Measurements from ENCODE around the gene DGKQ. TPM values are rescaled to one million over a fixed set of nuclear protein-coding genes. Genes with fewer than 3 reads are reported as not detected.

DGKQ gene
- total and polyA plus RNA-seq, 9 of the 15 experiments (the other 6 are each of a cell fraction or from before 2014, with no cell fraction given), result 0.17 to 22.0 (median 5.6) TPM

- no peak for TF ChIP-seq TBL1XR1 (IDR thresholded peaks at IDR 0.05; ENCODE audit: low read length in 2 of 2)
- TF ChIP-seq BRF2 (IDR thresholded peaks at IDR 0.05; ENCODE audit: borderline replicate concordance, insufficient read depth, insufficient read length), result no peak
- no peak for TF ChIP-seq ELK1 (CRISPR knock-in tag; IDR thresholded peaks at IDR 0.05)
Measured at GRCh38 chr4:917466-917865, 55.9 kb downstream of the DGKQ start (continued).

- CTCF ChIA-PET (ENCODE audit: low intra/inter-chr PET ratio), result no interaction called here
Measured at GRCh38 chr4:915595-915994, 57.8 kb downstream of the DGKQ start.

More at GRCh38 chr4:915595-915994, 57.8 kb downstream of the DGKQ start:
- no peak for TF ChIP-seq ESRRA (IDR thresholded peaks at IDR 0.05; ENCODE audit: borderline replicate concordance, low read depth)
- TF ChIP-seq HIVEP1 (CRISPR knock-in tag; IDR thresholded peaks at IDR 0.05), result no peak
- TF ChIP-seq ZNF79 (CRISPR knock-in tag; IDR thresholded peaks at IDR 0.05; ENCODE audit: low read depth), result no peak
- TF ChIP-seq, protein P1, sequence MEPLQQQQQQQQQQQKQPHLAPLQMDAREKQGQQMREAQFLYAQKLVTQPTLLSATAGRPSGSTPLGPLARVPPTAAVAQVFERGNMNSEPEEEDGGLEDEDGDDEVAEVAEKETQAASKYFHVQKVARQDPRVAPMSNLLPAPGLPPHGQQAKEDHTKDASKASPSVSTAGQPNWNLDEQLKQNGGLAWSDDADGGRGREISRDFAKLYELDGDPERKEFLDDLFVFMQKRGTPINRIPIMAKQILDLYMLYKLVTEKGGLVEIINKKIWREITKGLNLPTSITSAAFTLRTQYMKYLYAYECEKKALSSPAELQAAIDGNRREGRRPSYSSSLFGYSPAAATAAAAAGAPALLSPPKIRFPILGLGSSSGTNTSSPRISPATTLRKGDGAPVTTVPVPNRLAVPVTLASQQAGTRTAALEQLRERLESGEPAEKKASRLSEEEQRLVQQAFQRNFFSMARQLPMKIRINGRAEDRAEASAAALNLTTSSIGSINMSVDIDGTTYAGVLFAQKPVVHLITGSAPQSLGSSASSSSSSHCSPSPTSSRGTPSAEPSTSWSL (CRISPR knock-in tag; IDR thresholded peaks at IDR 0.05; ENCODE audit: borderline replicate concordance), result no peak
- TF ChIP-seq CSDE1 (IDR thresholded peaks at IDR 0.05), result no peak
- TF ChIP-seq, protein P2, sequence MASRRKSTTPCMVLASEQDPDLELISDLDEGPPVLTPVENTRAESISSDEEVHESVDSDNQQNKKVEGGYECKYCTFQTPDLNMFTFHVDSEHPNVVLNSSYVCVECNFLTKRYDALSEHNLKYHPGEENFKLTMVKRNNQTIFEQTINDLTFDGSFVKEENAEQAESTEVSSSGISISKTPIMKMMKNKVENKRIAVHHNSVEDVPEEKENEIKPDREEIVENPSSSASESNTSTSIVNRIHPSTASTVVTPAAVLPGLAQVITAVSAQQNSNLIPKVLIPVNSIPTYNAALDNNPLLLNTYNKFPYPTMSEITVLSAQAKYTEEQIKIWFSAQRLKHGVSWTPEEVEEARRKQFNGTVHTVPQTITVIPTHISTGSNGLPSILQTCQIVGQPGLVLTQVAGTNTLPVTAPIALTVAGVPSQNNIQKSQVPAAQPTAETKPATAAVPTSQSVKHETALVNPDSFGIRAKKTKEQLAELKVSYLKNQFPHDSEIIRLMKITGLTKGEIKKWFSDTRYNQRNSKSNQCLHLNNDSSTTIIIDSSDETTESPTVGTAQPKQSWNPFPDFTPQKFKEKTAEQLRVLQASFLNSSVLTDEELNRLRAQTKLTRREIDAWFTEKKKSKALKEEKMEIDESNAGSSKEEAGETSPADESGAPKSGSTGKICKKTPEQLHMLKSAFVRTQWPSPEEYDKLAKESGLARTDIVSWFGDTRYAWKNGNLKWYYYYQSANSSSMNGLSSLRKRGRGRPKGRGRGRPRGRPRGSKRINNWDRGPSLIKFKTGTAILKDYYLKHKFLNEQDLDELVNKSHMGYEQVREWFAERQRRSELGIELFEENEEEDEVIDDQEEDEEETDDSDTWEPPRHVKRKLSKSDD (conservative IDR thresholded peaks at IDR 0.05; ENCODE audit: low read length), result no peak
- no peak overlapping the region for H3K9ac ChIP-seq (ENCODE audit: insufficient read depth in 1 of 2, low read depth in 2 of 2, low read length in 2 of 2)
- no peak for FAIRE-seq
- H3K4me3 ChIP-seq, result no peak overlapping the region
- no peak overlapping the region for H2AFZ ChIP-seq (ENCODE audit: low read depth, low read length)
- no TSS peak for BruUV-seq (replicated peaks)
- peaks cover 29% of the 10 kb centered on the region; the same call in 2 of the 3 replicates for H3K36me3 ChIP-seq (ENCODE audit: control insufficient read depth, insufficient read depth, low read length)
- POLR2A ChIA-PET, result no interaction called here
- WGBS (ENCODE audit: insufficient coverage, low coverage, missing lambda C conversion rate), result 56% methylated on average over 8 of the region's 8 CpGs
- intact Hi-C loops (cut with micrococcal nuclease) (no loop called here), in situ Hi-C loops (cut with MboI) (no loop called here)
- no peak overlapping the region for H3K27ac ChIP-seq (ENCODE audit: extremely low read depth, low read depth, low read length)
- H3K9me3 ChIP-seq (replicated peaks; ENCODE audit: control insufficient read depth, insufficient read depth, low read depth, low read length), result peaks cover 4% of the 10 kb centered on the region; the same call in 1 of the 2 replicates
- no peaks in the 10 kb centered on the region for H3K27me3 ChIP-seq (ENCODE audit: control insufficient read depth in 2 of 2, insufficient read depth in 2 of 2, low read length in 2 of 2)
- peaks cover 0 to 22% of the 10 kb centered on the region in 2 experiments; a peak in 2 of 5 replicates for H3K4me1 ChIP-seq (replicated peaks in 1 of 2; ENCODE audit: control insufficient read depth in 2 of 2, insufficient read depth in 2 of 2, low read length in 2 of 2)
- no peak for ATAC-seq
- H3K9me1 ChIP-seq (ENCODE audit: control insufficient read depth, insufficient read depth, low read length), result no peaks in the 10 kb centered on the region
- H4K20me1 ChIP-seq (replicated peaks; ENCODE audit: control insufficient read depth, insufficient read depth, low read length), result peaks cover 6% of the 10 kb centered on the region; the same call in 1 of the 2 replicates
- H3K4me2 ChIP-seq (ENCODE audit: insufficient read depth, low read length), result no peak overlapping the region
- H3K79me2 ChIP-seq (ENCODE audit: control insufficient read depth, insufficient read depth, low read length), result peaks cover 61% of the 10 kb centered on the region
- no peak for DNase-seq (ENCODE audit: extremely low read depth in 1 of 4, low spot score in 3 of 4)
